ENCODE results near the gene CDC42SE1. TPM values are rescaled to one million over a fixed set of nuclear protein-coding genes. Genes with fewer than 3 reads are reported as not detected.

Gene CDC42SE1
- polyA plus RNA-seq, 1 donor = 58.2 TPM

DNA sequence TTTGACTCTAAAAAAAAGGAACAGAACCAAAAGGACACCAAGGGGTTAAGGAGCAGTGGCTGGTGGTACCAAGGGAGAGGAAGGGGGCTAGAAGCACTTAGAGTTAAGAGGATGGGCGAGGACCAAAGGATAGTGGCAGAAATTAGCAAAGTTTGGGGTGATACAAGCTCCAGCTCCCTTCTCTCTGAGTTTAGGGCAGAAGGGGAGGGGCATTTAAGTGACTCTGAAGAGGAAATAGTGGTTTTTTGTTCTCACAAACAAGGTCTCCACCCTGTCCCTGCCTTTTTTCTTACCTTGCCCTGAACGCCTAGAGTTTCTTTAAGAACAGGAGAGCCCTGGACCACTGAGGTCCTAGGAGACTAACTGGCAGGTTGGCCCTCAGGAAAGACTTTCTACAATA lies 3.3 kb downstream of the CDC42SE1 start:
- Histone ChIP-seq H3K4me3 (ENCODE audit: low read length) (no peak overlapping the region), H3K9me3 (ENCODE audit: control insufficient read depth, low read depth, low read length) (no peaks in the 10 kb centered on the region), H3K27me3 (ENCODE audit: control insufficient read depth, insufficient read depth, low read length) (no peaks in the 10 kb centered on the region), H3K36me3 (ENCODE audit: control insufficient read depth, insufficient read depth, low read length) (peaks cover 47% of the 10 kb centered on the region), H3K4me1 (ENCODE audit: control insufficient read depth, insufficient read depth, low read length) (peaks cover 26% of the 10 kb centered on the region), H3K27ac (ENCODE audit: low read length) (peak overlapping the region; percentile 59)
- no peak for DNase-seq
- 67% methylated on average over 2 of the region's 2 CpGs for WGBS (ENCODE audit: insufficient coverage, low lambda C conversion rate)

DNA sequence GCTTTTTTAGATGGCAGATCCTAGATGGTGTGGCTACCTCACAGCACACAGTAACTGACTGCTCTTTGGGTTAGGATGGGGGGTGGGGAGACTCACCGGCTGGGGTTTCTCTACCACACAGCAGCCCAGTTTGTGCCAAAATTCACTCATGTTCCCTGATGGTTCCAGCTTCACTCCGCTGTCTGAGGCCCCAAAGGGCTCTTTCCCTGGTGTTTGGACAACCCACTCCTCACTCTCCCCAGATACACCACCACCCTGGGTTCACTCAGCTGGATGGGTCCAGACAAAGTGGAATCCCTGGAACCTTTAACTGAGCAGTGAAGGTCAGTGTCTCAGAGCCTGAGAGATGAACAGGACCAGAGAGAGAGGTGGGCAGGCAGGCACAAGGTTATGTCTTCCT lies 3.8 kb downstream of the CDC42SE1 start:
- H3K27me3 ChIP-seq (ENCODE audit: control insufficient read depth, insufficient read depth, low read length) = no peaks in the 10 kb centered on the region
- no CpG with 5 or more reads among the region's 2 CpGs for WGBS (ENCODE audit: insufficient coverage, low lambda C conversion rate)
- no peak overlapping the region for H3K4me3 ChIP-seq (ENCODE audit: low read length)
- H3K9me3 ChIP-seq (ENCODE audit: control insufficient read depth, low read depth, low read length) = no peaks in the 10 kb centered on the region
- peaks cover 26% of the 10 kb centered on the region for H3K4me1 ChIP-seq (ENCODE audit: control insufficient read depth, insufficient read depth, low read length)
- no peak overlapping the region for H3K27ac ChIP-seq (ENCODE audit: low read length)
- peaks cover 47% of the 10 kb centered on the region for H3K36me3 ChIP-seq (ENCODE audit: control insufficient read depth, insufficient read depth, low read length)
- DNase-seq = no peak

DNA sequence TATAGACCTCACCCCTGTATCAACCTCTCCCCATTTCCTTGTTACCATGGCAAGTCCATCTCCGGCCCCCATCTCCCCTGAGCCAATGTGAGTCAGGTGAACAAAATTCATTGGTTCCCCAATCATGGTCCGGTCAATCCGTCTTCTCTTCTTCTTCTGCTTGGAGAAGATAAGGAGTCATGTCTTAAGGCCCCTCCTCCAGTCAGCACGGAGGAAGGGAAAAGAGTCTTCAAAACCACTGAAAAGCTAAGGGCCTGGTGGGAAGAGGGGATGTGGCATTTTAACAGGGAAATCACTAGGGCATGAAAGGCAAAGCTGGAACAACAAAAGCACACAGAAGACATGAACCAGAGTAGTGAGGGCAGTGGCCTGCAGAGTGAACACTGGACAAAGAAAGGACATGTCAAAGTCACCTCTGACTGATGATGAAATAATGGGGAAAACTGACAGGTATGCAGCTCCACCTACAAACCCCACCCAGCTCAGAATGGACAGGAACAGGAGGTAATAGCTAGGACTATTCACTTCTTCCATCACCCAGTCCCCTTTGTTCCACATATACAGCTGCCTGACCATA lies 4.4 kb downstream of the CDC42SE1 start:
- Histone ChIP-seq H3K27ac (ENCODE audit: low read length) (no peak overlapping the region), H3K4me1 (ENCODE audit: control insufficient read depth, insufficient read depth, low read length) (peaks cover 26% of the 10 kb centered on the region), H3K4me3 (ENCODE audit: low read length) (no peak overlapping the region), H3K36me3 (ENCODE audit: control insufficient read depth, insufficient read depth, low read length) (peaks cover 47% of the 10 kb centered on the region), H3K9me3 (ENCODE audit: control insufficient read depth, low read depth, low read length) (no peaks in the 10 kb centered on the region), H3K27me3 (ENCODE audit: control insufficient read depth, insufficient read depth, low read length) (no peaks in the 10 kb centered on the region)
- no CpG with 5 or more reads among the region's 4 CpGs for WGBS (ENCODE audit: insufficient coverage, low lambda C conversion rate)
- no peak for DNase-seq

DNA sequence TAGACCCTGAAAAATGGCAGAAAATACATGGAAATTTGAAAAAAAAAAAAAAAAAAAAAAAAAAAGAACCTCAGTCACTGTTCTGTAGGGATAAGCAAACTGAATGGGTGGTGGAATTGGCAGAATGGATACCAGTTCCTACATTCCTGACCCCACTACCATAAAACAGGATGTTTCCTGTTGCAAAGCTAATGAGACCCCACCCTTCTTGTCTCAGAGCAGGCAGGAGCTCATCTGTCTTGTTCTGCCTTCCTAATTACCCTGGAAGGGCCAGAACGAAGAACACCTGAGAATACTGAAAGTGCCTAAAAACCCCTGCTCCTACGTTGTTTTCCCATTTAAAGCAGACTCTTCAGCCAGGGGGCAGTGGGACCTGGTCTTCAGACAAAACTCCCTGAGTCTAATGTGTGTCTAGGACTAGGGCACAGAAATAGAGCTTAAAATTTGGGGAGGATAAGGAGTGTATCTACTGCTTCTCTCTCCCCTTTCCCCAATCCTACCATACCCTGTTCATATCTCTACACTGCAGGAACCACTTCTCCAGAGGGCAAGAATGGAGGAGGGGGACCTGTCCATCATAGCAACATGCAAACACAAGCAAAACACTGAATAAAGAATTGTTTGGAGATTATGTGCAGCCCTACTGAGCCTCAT lies 7.9 kb downstream of the CDC42SE1 start:
- no peak overlapping the region for H3K4me3 ChIP-seq (ENCODE audit: low read length)
- no peaks in the 10 kb centered on the region for H3K27me3 ChIP-seq (ENCODE audit: control insufficient read depth, insufficient read depth, low read length)
- H3K36me3 ChIP-seq (ENCODE audit: control insufficient read depth, insufficient read depth, low read length) = peaks cover 47% of the 10 kb centered on the region
- no peak for DNase-seq
- WGBS (ENCODE audit: insufficient coverage, low lambda C conversion rate) = no CpG with 5 or more reads among the region's 2 CpGs
- H3K27ac ChIP-seq (ENCODE audit: low read length) = no peak overlapping the region
- no peaks in the 10 kb centered on the region for H3K9me3 ChIP-seq (ENCODE audit: control insufficient read depth, low read depth, low read length)
- peaks cover 22% of the 10 kb centered on the region for H3K4me1 ChIP-seq (ENCODE audit: control insufficient read depth, insufficient read depth, low read length)

DNA sequence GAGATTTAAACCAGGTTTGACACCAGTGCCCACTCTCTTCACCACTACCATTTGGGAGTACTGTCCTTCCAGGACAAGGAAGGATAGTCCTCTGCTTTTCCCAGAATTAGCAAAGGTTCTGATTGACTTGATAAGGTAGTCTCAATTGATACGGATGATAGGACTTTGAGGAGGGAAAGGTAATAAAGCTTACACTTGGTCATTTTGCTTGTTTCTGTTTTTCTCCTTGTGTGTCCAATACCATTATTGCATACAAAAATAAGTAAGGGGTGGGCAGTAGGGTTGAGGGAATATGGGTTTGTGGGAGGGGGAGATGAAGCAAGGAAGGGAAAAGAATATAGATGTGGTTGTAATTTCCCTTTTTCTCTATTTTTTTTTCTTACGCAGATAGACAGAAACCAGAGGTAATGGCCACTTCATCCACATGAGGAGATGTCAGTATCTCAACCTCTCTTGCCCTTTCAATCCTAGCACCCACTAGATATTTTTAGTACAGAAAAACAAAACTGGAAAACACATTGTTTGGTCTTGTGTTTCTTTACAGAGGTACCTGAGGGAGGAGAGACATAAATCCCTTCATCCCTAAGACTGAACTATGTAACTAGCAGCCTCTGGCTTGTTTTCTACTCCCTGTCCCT lies 9.3 kb downstream of the CDC42SE1 start:
- no CpG with 5 or more reads among the region's 2 CpGs for WGBS (ENCODE audit: insufficient coverage, low lambda C conversion rate)
- no peak for DNase-seq
- Histone ChIP-seq H3K4me1 (ENCODE audit: control insufficient read depth, insufficient read depth, low read length) (peaks cover 10% of the 10 kb centered on the region), H3K36me3 (ENCODE audit: control insufficient read depth, insufficient read depth, low read length) (peaks cover 38% of the 10 kb centered on the region), H3K9me3 (ENCODE audit: control insufficient read depth, low read depth, low read length) (no peaks in the 10 kb centered on the region), H3K4me3 (ENCODE audit: low read length) (no peak overlapping the region), H3K27ac (ENCODE audit: low read length) (no peak overlapping the region), H3K27me3 (ENCODE audit: control insufficient read depth, insufficient read depth, low read length) (no peaks in the 10 kb centered on the region)

DNA sequence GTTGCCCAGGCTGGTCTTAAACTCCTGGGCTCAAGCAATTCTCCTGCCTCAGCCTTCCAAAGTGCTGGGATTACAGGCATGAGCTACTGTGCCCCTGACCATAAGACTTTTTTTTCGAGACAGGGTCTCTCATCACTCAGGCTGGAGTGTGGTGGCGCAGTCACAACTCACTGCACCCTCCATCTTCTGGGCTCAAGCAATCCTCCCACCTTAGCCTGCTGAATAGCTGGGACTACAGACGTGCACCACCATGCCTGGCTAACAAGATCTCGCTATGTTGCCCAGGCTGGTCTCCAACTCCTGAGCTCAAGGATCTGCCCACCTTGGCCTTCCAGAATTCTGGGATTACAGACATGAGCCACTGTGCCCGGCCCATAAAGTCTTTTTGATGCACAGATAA lies 10.0 kb downstream of the CDC42SE1 start:
- Histone ChIP-seq H3K4me3 (ENCODE audit: low read length) (no peak overlapping the region), H3K27ac (ENCODE audit: low read length) (no peak overlapping the region), H3K4me1 (ENCODE audit: control insufficient read depth, insufficient read depth, low read length) (peaks cover 8% of the 10 kb centered on the region), H3K27me3 (ENCODE audit: control insufficient read depth, insufficient read depth, low read length) (no peaks in the 10 kb centered on the region), H3K9me3 (ENCODE audit: control insufficient read depth, low read depth, low read length) (no peaks in the 10 kb centered on the region), H3K36me3 (ENCODE audit: control insufficient read depth, insufficient read depth, low read length) (peaks cover 31% of the 10 kb centered on the region)
- DNase-seq = no peak
- no CpG with 5 or more reads among the region's 5 CpGs for WGBS (ENCODE audit: insufficient coverage, low lambda C conversion rate)

DNA sequence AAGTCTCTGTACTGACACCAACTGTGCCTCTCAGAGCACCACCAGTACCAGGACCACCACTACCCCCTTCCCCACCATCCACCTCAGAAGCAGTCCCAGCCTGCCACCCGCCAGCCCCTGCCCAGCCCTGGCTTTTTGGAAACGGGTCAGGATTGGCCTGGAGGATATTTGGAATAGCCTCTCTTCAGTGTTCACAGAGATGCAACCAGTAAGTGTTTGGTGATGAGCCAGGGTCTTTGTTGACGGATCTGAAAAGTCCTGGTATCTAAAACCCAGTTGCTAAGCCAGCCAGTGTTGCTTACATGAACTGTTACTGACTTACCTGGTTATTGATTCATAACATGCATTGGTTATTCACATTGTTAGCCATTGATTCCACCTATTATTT lies 10.8 kb downstream of the CDC42SE1 start:
- peak overlapping the region; percentile 98 for H3K4me3 ChIP-seq (ENCODE audit: low read length)
- H3K4me1 ChIP-seq (ENCODE audit: control insufficient read depth, insufficient read depth, low read length) = peaks cover 8% of the 10 kb centered on the region
- no peaks in the 10 kb centered on the region for H3K9me3 ChIP-seq (ENCODE audit: control insufficient read depth, low read depth, low read length)
- WGBS (ENCODE audit: insufficient coverage, low lambda C conversion rate) = no CpG with 5 or more reads among the region's 3 CpGs
- no peak overlapping the region for H3K27ac ChIP-seq (ENCODE audit: low read length)
- DNase-seq = no peak
- H3K27me3 ChIP-seq (ENCODE audit: control insufficient read depth, insufficient read depth, low read length) = no peaks in the 10 kb centered on the region
- H3K36me3 ChIP-seq (ENCODE audit: control insufficient read depth, insufficient read depth, low read length) = peaks cover 23% of the 10 kb centered on the region

DNA sequence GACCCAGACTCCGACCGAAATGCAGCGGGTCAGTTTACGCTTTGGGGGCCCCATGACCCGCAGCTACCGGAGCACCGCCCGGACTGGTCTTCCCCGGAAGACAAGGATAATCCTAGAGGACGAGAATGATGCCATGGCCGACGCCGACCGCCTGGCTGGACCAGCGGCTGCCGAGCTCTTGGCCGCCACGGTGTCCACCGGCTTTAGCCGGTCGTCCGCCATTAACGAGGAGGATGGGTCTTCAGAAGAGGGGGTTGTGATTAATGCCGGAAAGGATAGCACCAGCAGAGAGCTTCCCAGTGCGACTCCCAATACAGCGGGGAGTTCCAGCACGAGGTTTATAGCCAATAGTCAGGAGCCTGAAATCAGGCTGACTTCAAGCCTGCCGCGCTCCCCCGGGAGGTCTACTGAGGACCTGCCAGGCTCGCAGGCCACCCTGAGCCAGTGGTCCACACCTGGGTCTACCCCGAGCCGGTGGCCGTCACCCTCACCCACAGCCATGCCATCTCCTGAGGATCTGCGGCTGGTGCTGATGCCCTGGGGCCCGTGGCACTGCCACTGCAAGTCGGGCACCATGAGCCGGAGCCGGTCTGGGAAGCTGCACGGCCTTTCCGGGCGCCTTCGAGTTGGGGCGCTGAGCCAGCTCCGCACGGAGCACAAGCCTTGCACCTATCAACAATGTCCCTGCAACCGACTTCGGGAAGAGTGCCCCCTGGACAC lies 11.3 kb downstream of the CDC42SE1 start:
- WGBS (ENCODE audit: insufficient coverage, low lambda C conversion rate) = 0% methylated on average over 1 of the region's 48 CpGs
- Histone ChIP-seq H3K4me3 (ENCODE audit: low read length) (peak overlapping the region; percentile 98), H3K9me3 (ENCODE audit: control insufficient read depth, low read depth, low read length) (no peaks in the 10 kb centered on the region), H3K36me3 (ENCODE audit: control insufficient read depth, insufficient read depth, low read length) (peaks cover 18% of the 10 kb centered on the region), H3K27me3 (ENCODE audit: control insufficient read depth, insufficient read depth, low read length) (no peaks in the 10 kb centered on the region), H3K27ac (ENCODE audit: low read length) (peak overlapping the region; percentile 79), H3K4me1 (ENCODE audit: control insufficient read depth, insufficient read depth, low read length) (peaks cover 8% of the 10 kb centered on the region)
- peak; percentile 58 to 75 for DNase-seq

DNA sequence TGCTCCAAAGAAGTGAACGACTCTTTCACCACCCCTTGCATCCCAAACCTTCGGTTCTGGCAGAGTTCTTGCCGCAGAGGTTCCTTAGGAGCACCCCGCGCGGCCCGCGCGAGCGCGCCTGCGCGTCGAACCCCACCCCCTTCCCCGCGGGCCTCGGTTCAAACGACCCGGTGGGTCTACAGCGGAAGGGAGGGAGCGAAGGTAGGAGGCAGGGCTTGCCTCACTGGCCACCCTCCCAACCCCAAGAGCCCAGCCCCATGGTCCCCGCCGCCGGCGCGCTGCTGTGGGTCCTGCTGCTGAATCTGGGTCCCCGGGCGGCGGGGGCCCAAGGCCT lies 11.9 kb downstream of the CDC42SE1 start, which contains the start of gene C1orf56:
Gene C1orf56 (plus strand): TSS at position 161 of the 334 bp plus-strand sequence. CDS start 97 bp downstream, at position 258.
- no CpG with 5 or more reads among the region's 29 CpGs for WGBS (ENCODE audit: insufficient coverage, low lambda C conversion rate)

DNA sequence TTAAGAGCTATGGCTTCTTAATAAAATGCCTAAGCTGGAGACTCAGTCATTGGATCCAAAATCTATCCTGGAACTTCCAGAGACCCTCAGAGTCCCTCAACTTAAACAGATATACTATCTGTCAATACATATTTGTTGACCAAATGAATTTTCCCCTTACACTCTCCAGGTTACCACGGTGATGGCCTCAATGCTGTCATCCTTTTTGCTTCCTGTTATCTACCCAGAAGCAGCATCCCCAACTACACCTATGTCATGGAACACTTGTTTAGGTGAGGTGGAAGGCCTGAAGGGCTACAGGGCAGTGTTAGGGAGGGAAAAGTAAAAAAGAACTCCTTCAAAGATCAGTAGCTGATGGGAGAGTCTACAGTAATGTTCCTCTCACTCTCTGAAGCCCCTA lies 16.3 kb downstream of the CDC42SE1 start:
- H3K4me3 ChIP-seq (ENCODE audit: low read length) = no peak overlapping the region
- no peak overlapping the region for H3K27ac ChIP-seq (ENCODE audit: low read length)
- no peaks in the 10 kb centered on the region for H3K27me3 ChIP-seq (ENCODE audit: control insufficient read depth, insufficient read depth, low read length)
- H3K36me3 ChIP-seq (ENCODE audit: control insufficient read depth, insufficient read depth, low read length) = no peaks in the 10 kb centered on the region
- DNase-seq = no peak
- peaks cover 3% of the 10 kb centered on the region for H3K4me1 ChIP-seq (ENCODE audit: control insufficient read depth, insufficient read depth, low read length)
- WGBS (ENCODE audit: insufficient coverage, low lambda C conversion rate) = no CpG with 5 or more reads among the region's 1 CpG
- no peaks in the 10 kb centered on the region for H3K9me3 ChIP-seq (ENCODE audit: control insufficient read depth, low read depth, low read length)

More for the DNA sequence above, 11.9 kb downstream of the CDC42SE1 start, which contains the start of gene C1orf56:
- Histone ChIP-seq H3K4me3 (ENCODE audit: low read length) (peak within 1 kb of the TSS; percentile 98), H3K4me1 (ENCODE audit: control insufficient read depth, insufficient read depth, low read length) (peaks cover 8% of the 10 kb centered on the region), H3K27me3 (ENCODE audit: control insufficient read depth, insufficient read depth, low read length) (no peaks in the 10 kb centered on the region), H3K36me3 (ENCODE audit: control insufficient read depth, insufficient read depth, low read length) (peaks cover 12% of the 10 kb centered on the region), H3K27ac (ENCODE audit: low read length) (peak within 1 kb of the TSS; percentile 79), H3K9me3 (ENCODE audit: control insufficient read depth, low read depth, low read length) (no peaks in the 10 kb centered on the region)
- peak; percentile 68 to 82 for DNase-seq
